ENCODE data around the gene MAP2K1. TPM values are rescaled to one million over a fixed set of nuclear protein-coding genes. Genes with fewer than 3 reads are reported as not detected.

Gene MAP2K1
- polyA plus RNA-seq, 1 donor (not counting 4 experiments of a cell fraction or from before 2014, with no cell fraction given): 73.8 TPM

GRCh38 chr15:66422347-66422746 is 35.6 kb downstream of the MAP2K1 start:
- H2AFZ ChIP-seq (ENCODE audit: control insufficient read depth, low read length): no peak overlapping the region
- no peak for FAIRE-seq
- no peak for TF ChIP-seq EZH2 (IDR thresholded peaks at IDR 0.05; ENCODE audit: low read length)
- TF ChIP-seq, protein P1, sequence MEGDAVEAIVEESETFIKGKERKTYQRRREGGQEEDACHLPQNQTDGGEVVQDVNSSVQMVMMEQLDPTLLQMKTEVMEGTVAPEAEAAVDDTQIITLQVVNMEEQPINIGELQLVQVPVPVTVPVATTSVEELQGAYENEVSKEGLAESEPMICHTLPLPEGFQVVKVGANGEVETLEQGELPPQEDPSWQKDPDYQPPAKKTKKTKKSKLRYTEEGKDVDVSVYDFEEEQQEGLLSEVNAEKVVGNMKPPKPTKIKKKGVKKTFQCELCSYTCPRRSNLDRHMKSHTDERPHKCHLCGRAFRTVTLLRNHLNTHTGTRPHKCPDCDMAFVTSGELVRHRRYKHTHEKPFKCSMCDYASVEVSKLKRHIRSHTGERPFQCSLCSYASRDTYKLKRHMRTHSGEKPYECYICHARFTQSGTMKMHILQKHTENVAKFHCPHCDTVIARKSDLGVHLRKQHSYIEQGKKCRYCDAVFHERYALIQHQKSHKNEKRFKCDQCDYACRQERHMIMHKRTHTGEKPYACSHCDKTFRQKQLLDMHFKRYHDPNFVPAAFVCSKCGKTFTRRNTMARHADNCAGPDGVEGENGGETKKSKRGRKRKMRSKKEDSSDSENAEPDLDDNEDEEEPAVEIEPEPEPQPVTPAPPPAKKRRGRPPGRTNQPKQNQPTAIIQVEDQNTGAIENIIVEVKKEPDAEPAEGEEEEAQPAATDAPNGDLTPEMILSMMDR (optimal IDR thresholded peaks at IDR 0.05 in 1 of 3, IDR thresholded peaks at IDR 0.05 in 1 of 3, conservative IDR thresholded peaks at IDR 0.05 in 1 of 3; ENCODE audit: extremely low read depth in 1 of 3, insufficient read depth in 2 of 3, low read length in 3 of 3): no peak
- H3K9ac ChIP-seq (ENCODE audit: control insufficient read depth, extremely low read depth, insufficient read depth, low read length): no peak overlapping the region
- no peaks in the 10 kb centered on the region for H3K9me1 ChIP-seq (ENCODE audit: control insufficient read depth, extremely low read depth, insufficient read depth, low read length)
- H3K27ac ChIP-seq (ENCODE audit: control insufficient read depth, insufficient read depth, low read length): no peak overlapping the region
- DNase-seq (ENCODE audit: low read depth, low spot score): no peak
- H3K27me3 ChIP-seq (ENCODE audit: control insufficient read depth, extremely low read depth, insufficient read depth, low read length): no peaks in the 10 kb centered on the region
- peaks cover 3% of the 10 kb centered on the region for H3K4me1 ChIP-seq (ENCODE audit: control insufficient read depth, extremely low read depth, insufficient read depth, low read length)
- H3K36me3 ChIP-seq (ENCODE audit: control insufficient read depth in 2 of 2, extremely low read depth in 1 of 2, insufficient read depth in 2 of 2, low read length in 2 of 2): no peaks in the 10 kb centered on the region
- dilution Hi-C loops (cut with MboI; ENCODE audit: extremely low pct_ligation_motif_present, low sequenced_read_pairs): no loop called here
- peaks cover 86% of the 10 kb centered on the region for H3K79me2 ChIP-seq (ENCODE audit: control insufficient read depth, insufficient read depth, low read length)
- no peak overlapping the region for H3K4me2 ChIP-seq (ENCODE audit: control insufficient read depth, extremely low read depth, insufficient read depth, low read depth, low read length)
- peaks cover 3% of the 10 kb centered on the region for H4K20me1 ChIP-seq (ENCODE audit: control insufficient read depth, extremely low read depth, insufficient read depth, low read length)
- no peak overlapping the region for H3K4me3 ChIP-seq (ENCODE audit: control insufficient read depth in 2 of 3, extremely low read depth in 1 of 3, insufficient read depth in 2 of 3, low read depth in 1 of 3, low read length in 3 of 3)
- no peaks in the 10 kb centered on the region for H3K9me3 ChIP-seq (ENCODE audit: control insufficient read depth, low read depth, low read length)

DNA sequence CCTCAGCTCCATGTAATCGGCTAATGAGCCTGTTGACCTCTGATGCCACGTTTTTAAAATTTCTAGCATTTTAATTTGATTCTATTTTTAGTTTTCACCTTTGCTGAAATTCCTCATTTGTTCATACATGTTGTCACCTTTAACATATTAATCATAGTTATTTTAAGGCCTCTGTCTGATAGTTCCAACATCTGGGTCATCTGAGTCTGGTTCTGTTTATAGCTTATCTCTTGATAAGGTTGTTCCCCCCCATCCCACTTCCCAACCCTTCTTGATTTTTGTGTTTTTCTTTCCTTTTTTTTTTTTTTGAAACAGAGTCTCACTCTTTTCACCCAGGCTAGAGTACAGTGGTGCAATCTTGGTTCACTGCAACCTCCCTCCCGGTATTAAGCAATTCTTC is 36.4 kb downstream of the MAP2K1 start:
- Histone ChIP-seq H2AFZ (ENCODE audit: control insufficient read depth, low read length) (no peak overlapping the region), H3K4me1 (ENCODE audit: control insufficient read depth, extremely low read depth, insufficient read depth, low read length) (peaks cover 3% of the 10 kb centered on the region), H4K20me1 (ENCODE audit: control insufficient read depth, extremely low read depth, insufficient read depth, low read length) (peaks cover 3% of the 10 kb centered on the region), H3K9me3 (ENCODE audit: control insufficient read depth, low read depth, low read length) (no peaks in the 10 kb centered on the region), H3K27ac (ENCODE audit: control insufficient read depth, insufficient read depth, low read length) (no peak overlapping the region), H3K4me3 (ENCODE audit: control insufficient read depth in 2 of 3, extremely low read depth in 1 of 3, insufficient read depth in 2 of 3, low read depth in 1 of 3, low read length in 3 of 3) (no peak overlapping the region), H3K79me2 (ENCODE audit: control insufficient read depth, insufficient read depth, low read length) (peaks cover 85% of the 10 kb centered on the region), H3K9me1 (ENCODE audit: control insufficient read depth, extremely low read depth, insufficient read depth, low read length) (no peaks in the 10 kb centered on the region), H3K9ac (ENCODE audit: control insufficient read depth, extremely low read depth, insufficient read depth, low read length) (no peak overlapping the region), H3K27me3 (ENCODE audit: control insufficient read depth, extremely low read depth, insufficient read depth, low read length) (no peaks in the 10 kb centered on the region), H3K36me3 (ENCODE audit: control insufficient read depth in 2 of 2, extremely low read depth in 1 of 2, insufficient read depth in 2 of 2, low read length in 2 of 2) (no peaks in the 10 kb centered on the region), H3K4me2 (ENCODE audit: control insufficient read depth, extremely low read depth, insufficient read depth, low read depth, low read length) (no peak overlapping the region)
- no peak for FAIRE-seq
- dilution Hi-C loops (cut with MboI; ENCODE audit: extremely low pct_ligation_motif_present, low sequenced_read_pairs): no loop called here
- no peak for TF ChIP-seq EZH2 (IDR thresholded peaks at IDR 0.05; ENCODE audit: low read length)
- TF ChIP-seq, protein P1 (optimal IDR thresholded peaks at IDR 0.05 in 1 of 3, IDR thresholded peaks at IDR 0.05 in 1 of 3, conservative IDR thresholded peaks at IDR 0.05 in 1 of 3; ENCODE audit: extremely low read depth in 1 of 3, insufficient read depth in 2 of 3, low read length in 3 of 3): no peak
- DNase-seq (ENCODE audit: low read depth, low spot score): no peak
